Activated CD8-positive, alpha-beta memory T cell treated with anti-CD3 and anti-CD28 coated beads for 1 hour (primary cell): ENCODE measurements around the gene DOC2B.
"Not testable (repeated sequence)": the region's sequence is repeated elsewhere in the genome, so short reads cannot be mapped to it uniquely, and the experiment has no call there.

ENCODE experiments used
- DNase-seq, 2 donors: peaks; one replicate each; pipeline ENCODE4 v3.0.0-alpha.2; 2020; ENCODE audit warnings: low read depth in 1 of 2; ENCODE audit errors: extremely low read depth in 1 of 2

The DOC2B gene

GRCh38 chr17:193426-193810 lies 12.0 kb upstream of the DOC2B start:
- DNase-seq: no peak

GRCh38 chr17:192666-193425 lies 11.4 kb upstream of the DOC2B start:
- DNase-seq: no peak

GRCh38 chr17:189444-189843 lies 8.0 kb upstream of the DOC2B start:
- no peak for DNase-seq

GRCh38 chr17:187130-187529 lies 5.7 kb upstream of the DOC2B start:
- DNase-seq: no peak

- no peak for DNase-seq
Observed at GRCh38 chr17:185445-186138, 4.1 kb upstream of the DOC2B start.

- DNase-seq: no peak
Observed at GRCh38 chr17:183021-183420, 1.6 kb upstream of the DOC2B start.

GRCh38 chr17:182050-182751 lies 751 bp upstream of the DOC2B start:
- DNase-seq: no peak

GRCh38 chr17:180381-181244 lies 837 bp downstream of the DOC2B start:
- DNase-seq: no peak

GRCh38 chr17:179781-180380 lies 1.6 kb downstream of the DOC2B start:
- DNase-seq: no peak

- no peak for DNase-seq
Observed at GRCh38 chr17:179066-179432, 2.4 kb downstream of the DOC2B start.

- no peak for DNase-seq
Observed at GRCh38 chr17:178292-179065, 3.0 kb downstream of the DOC2B start.

- no peak for DNase-seq
Observed at GRCh38 chr17:177762-178161, 3.7 kb downstream of the DOC2B start.

GRCh38 chr17:177155-177554 lies 4.3 kb downstream of the DOC2B start:
- no peak for DNase-seq

- no peak for DNase-seq
Observed at GRCh38 chr17:173166-173911, 8.1 kb downstream of the DOC2B start.

GRCh38 chr17:172401-172800 lies 9.0 kb downstream of the DOC2B start:
- no peak for DNase-seq

- no peak for DNase-seq
Observed at GRCh38 chr17:171871-172270, 9.6 kb downstream of the DOC2B start.

- DNase-seq: no peak
Observed at GRCh38 chr17:170130-170670, 11.2 kb downstream of the DOC2B start.

GRCh38 chr17:168614-169013 lies 12.8 kb downstream of the DOC2B start:
- DNase-seq: not testable (repeated sequence)

GRCh38 chr17:165939-166338 lies 15.5 kb downstream of the DOC2B start:
- no peak for DNase-seq
